ENCODE results near the gene HIC1. TPM values are rescaled to one million over a fixed set of nuclear protein-coding genes. Genes with fewer than 3 reads are reported as not detected.

The HIC1 gene
- total RNA-seq, 2 experiments from 2014 or later = 0.19 to 0.32 TPM

GRCh38 chr17:2056206-2057174, 1.6 kb downstream of the HIC1 start:
- Histone ChIP-seq H3K27ac (ENCODE audit: low read depth, low read length, poor library complexity, severe bottlenecking) (no peak overlapping the region), H3K4me3 (ENCODE audit: low read depth, low read length, poor library complexity, severe bottlenecking) (no peak overlapping the region), H3K36me3 (ENCODE audit: insufficient read depth, low read length) (no peaks in the 10 kb centered on the region), H3K4me1 (ENCODE audit: insufficient read depth, low read length, poor library complexity, severe bottlenecking) (peaks cover 34% of the 10 kb centered on the region), H3K9me2 (ENCODE audit: insufficient read depth, low read length) (no peaks in the 10 kb centered on the region), H3K4me2 (ENCODE audit: low read length) (peak overlapping the region; percentile 38; the same call in 1 of the 2 replicates), H3K9me3 (ENCODE audit: low read length) (no peaks in the 10 kb centered on the region), H3K79me2 (ENCODE audit: insufficient read depth, low read depth, low read length) (no peaks in the 10 kb centered on the region), H4K20me1 (ENCODE audit: insufficient read depth, low read length) (no peaks in the 10 kb centered on the region), H2AFZ (ENCODE audit: low read length) (no peak overlapping the region)
- ChIA-PET POLR2A (no interaction called here), CTCF (ENCODE audit: unreplicated experiment) (interaction anchor here (2.0 kb wide), 1 partner anchor 188 kb away, joined by 9 read pairs; no protein-coding TSS in a partner anchor)
- DNase-seq (ENCODE audit: low spot score) = no peak
- intact Hi-C loops (cut with micrococcal nuclease; ENCODE audit: unreplicated experiment) = no loop called here
- no TSS peak for BruUV-seq (replicated peaks)
- TF ChIP-seq CTCF (conservative IDR thresholded peaks at IDR 0.05; ENCODE audit: low read length) (no peak), EZH2phosphoT487 (IDR thresholded peaks at IDR 0.05; ENCODE audit: borderline replicate concordance, low read depth, low read length) (no peak)

GRCh38 chr17:2057175-2057759, 2.4 kb downstream of the HIC1 start:
- no peaks in the 10 kb centered on the region for H4K20me1 ChIP-seq (ENCODE audit: insufficient read depth, low read length)
- BruUV-seq (replicated peaks) = no TSS peak
- peaks cover 34% of the 10 kb centered on the region for H3K4me1 ChIP-seq (ENCODE audit: insufficient read depth, low read length, poor library complexity, severe bottlenecking)
- intact Hi-C loops (cut with micrococcal nuclease; ENCODE audit: unreplicated experiment) = no loop called here
- no peak for DNase-seq (ENCODE audit: low spot score)
- no peaks in the 10 kb centered on the region for H3K9me2 ChIP-seq (ENCODE audit: insufficient read depth, low read length)
- H3K27ac ChIP-seq (ENCODE audit: low read depth, low read length, poor library complexity, severe bottlenecking) = no peak overlapping the region
- no peaks in the 10 kb centered on the region for H3K36me3 ChIP-seq (ENCODE audit: insufficient read depth, low read length)
- no peak overlapping the region for H3K4me2 ChIP-seq (ENCODE audit: low read length)
- POLR2A ChIA-PET = no interaction called here
- no peaks in the 10 kb centered on the region for H3K79me2 ChIP-seq (ENCODE audit: insufficient read depth, low read depth, low read length)
- no peak overlapping the region for H2AFZ ChIP-seq (ENCODE audit: low read length)
- H3K9me3 ChIP-seq (ENCODE audit: low read length) = no peaks in the 10 kb centered on the region
- CTCF ChIA-PET (ENCODE audit: unreplicated experiment) = no interaction called here
- TF ChIP-seq CTCF (conservative IDR thresholded peaks at IDR 0.05; ENCODE audit: low read length) (no peak), EZH2phosphoT487 (IDR thresholded peaks at IDR 0.05; ENCODE audit: borderline replicate concordance, low read depth, low read length) (no peak)
- no peak overlapping the region for H3K4me3 ChIP-seq (ENCODE audit: low read depth, low read length, poor library complexity, severe bottlenecking)

Data from OCI-LY7 (cell line).